AG09319 (cell line): ENCODE data around the gene RTN4RL1.
"Not testable (repeated sequence)": the region's sequence is repeated elsewhere in the genome, so short reads cannot be mapped to it uniquely, and the experiment has no call there.

Experiments
- DNase-seq: peaks from one replicate; pipeline ENCODE4 v3.0.0-alpha.2; 2010; ENCODE audit warnings: low read depth; ENCODE audit errors: extremely low read depth
- TF ChIP-seq, protein P1 (sequence below): IDR thresholded peaks from 2 replicates; pipeline ENCODE4 v1.5.1; 2011; ENCODE audit warnings: low read depth, mild to moderate bottlenecking, inconsistent platforms, low read length, moderate library complexity

The RTN4RL1 gene

GRCh38 chr17:1896243-1897104 lies 128.7 kb downstream of the RTN4RL1 start:
- DNase-seq, result no peak
- TF ChIP-seq, protein P1, sequence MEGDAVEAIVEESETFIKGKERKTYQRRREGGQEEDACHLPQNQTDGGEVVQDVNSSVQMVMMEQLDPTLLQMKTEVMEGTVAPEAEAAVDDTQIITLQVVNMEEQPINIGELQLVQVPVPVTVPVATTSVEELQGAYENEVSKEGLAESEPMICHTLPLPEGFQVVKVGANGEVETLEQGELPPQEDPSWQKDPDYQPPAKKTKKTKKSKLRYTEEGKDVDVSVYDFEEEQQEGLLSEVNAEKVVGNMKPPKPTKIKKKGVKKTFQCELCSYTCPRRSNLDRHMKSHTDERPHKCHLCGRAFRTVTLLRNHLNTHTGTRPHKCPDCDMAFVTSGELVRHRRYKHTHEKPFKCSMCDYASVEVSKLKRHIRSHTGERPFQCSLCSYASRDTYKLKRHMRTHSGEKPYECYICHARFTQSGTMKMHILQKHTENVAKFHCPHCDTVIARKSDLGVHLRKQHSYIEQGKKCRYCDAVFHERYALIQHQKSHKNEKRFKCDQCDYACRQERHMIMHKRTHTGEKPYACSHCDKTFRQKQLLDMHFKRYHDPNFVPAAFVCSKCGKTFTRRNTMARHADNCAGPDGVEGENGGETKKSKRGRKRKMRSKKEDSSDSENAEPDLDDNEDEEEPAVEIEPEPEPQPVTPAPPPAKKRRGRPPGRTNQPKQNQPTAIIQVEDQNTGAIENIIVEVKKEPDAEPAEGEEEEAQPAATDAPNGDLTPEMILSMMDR, result no peak

GRCh38 chr17:1895479-1895878 lies 129.7 kb downstream of the RTN4RL1 start:
- not testable (repeated sequence) for DNase-seq

DNA sequence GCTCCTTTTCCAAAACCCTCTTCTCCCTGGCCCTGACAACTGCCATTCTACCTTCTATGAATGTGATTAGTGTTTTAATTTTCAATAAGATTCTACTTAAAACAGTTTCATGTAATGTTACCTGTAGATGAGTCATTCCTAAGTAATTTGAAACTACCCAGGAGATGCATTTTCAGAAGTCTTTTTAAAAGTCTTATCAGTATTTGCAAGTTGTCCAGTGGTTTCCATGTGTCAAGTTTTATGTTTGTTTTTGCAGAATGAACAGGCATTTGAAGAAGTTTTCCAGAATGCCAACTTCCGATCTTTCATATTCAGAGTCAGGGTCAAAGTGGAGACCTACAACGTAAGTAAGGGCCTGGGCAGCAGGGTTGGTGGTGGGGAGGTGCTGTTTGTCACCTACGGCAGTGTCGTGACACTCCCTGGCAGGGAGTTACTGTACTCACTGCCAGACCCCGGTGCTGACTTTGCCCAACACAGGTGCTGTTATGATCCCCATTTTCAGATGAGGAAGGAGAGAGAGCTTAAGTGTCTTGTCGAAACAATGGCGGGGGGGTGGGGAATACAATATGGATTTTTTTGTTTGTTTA lies 130.3 kb downstream of the RTN4RL1 start:
- TF ChIP-seq, protein P1, result no peak
- no peak for DNase-seq

DNA sequence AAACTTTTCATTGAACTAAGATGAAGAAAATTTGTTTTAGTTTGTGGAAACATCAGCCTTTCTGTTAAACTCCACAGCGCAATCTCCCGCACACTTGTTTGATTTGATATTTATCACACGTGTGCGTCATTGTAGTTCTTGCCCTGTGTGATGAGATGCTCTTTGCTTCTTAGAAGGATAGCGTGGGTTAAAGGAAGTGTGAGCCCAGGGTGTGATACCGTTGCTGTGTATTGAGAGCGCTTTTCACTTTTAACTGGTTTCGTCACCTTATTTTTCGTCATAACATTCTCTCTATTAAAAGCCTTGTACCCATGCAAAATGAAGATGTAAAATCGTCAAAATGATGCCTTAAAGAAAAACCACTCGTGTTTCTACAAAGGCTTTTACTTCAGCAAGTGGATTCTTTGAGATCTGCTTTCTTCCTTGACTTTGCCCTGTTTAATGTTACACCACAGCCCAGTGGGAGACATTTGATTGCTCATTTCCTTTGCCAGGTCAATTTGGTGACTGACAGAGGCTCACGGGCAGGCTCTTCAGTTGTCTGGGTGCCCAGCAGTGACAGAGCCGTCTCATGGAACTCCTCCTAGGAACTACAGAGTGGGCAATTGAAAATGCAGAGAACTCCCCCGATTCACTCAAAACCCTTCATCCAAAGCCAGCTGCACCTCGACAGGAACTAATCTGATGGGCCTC lies 134.2 kb downstream of the RTN4RL1 start:
- TF ChIP-seq, protein P1, result no peak
- DNase-seq, result no peak

- TF ChIP-seq, protein P1, result no peak
- no peak for DNase-seq
These were observed 136.4 kb downstream of the RTN4RL1 start for GRCh38 chr17:1888741-1889140.
